ENCODE measurements around the gene KMO.

DNA sequence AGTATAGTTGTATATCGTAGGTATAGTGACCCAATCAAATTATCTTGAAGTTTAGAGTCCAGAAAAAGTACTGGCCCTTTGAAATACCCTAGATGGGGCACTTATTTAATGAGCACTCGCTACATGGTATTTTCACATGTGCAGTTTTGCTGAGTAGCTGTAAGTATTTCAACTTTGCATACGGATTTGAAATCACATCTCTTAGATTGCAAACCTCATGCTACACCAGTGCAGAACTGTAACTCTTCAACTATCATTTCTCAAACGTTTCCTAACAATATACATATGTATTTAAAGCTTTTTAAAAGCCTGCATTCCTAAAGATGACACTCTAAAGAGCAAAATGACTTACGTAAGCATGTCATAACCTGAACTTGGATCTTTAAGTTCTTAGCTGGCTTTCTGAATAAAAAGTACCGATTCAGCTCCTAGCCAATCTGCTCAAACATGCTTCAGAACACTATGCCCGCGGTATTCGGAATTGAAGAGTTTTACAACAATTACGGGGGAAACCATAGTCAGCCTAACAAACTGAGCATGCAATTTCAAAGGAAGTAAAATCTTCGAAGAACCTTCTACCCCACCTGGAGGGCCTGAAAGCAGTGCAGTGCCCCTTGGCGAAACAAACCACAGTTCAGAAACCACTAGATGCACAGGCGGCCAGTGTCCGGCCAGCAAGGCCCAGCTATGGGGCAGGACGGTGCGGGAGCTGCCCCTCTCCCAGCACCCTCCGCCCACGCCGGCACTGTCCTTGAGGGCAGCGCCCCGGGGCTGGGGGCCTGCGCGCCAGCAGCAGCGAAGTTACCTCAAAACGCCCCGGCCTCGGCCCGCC is 13.5 kb upstream of the KMO start:
- TF ChIP-seq, protein P1, sequence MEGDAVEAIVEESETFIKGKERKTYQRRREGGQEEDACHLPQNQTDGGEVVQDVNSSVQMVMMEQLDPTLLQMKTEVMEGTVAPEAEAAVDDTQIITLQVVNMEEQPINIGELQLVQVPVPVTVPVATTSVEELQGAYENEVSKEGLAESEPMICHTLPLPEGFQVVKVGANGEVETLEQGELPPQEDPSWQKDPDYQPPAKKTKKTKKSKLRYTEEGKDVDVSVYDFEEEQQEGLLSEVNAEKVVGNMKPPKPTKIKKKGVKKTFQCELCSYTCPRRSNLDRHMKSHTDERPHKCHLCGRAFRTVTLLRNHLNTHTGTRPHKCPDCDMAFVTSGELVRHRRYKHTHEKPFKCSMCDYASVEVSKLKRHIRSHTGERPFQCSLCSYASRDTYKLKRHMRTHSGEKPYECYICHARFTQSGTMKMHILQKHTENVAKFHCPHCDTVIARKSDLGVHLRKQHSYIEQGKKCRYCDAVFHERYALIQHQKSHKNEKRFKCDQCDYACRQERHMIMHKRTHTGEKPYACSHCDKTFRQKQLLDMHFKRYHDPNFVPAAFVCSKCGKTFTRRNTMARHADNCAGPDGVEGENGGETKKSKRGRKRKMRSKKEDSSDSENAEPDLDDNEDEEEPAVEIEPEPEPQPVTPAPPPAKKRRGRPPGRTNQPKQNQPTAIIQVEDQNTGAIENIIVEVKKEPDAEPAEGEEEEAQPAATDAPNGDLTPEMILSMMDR (IDR thresholded peaks at IDR 0.05; ENCODE audit: extremely low read depth in 1 of 2, insufficient read depth in 1 of 2, low read depth in 1 of 2, low read length in 2 of 2): no peak
- TF ChIP-seq POLR2A (IDR thresholded peaks at IDR 0.05; ENCODE audit: low read depth, low read length) (no peak), EZH2 (IDR thresholded peaks at IDR 0.05; ENCODE audit: borderline replicate concordance, low read depth, low read length, severe bottlenecking) (no peak), POLR2AphosphoS5 (IDR thresholded peaks at IDR 0.05; ENCODE audit: insufficient read depth, low read depth, low read length) (no peak), MAX (IDR thresholded peaks at IDR 0.05; ENCODE audit: insufficient read depth, insufficient read length) (no peak), GATA2 (IDR thresholded peaks at IDR 0.05; ENCODE audit: insufficient read depth, insufficient read length, low read depth, low read length) (no peak)

Data from endothelial cell of umbilical vein (primary cell).